CD4-positive, alpha-beta memory T cell (primary cell): ENCODE results near the gene FOXM1. TPM values are rescaled to one million over a fixed set of nuclear protein-coding genes. Genes with fewer than 3 reads are reported as not detected.

Experiments
- CTCF ChIA-PET: fragments of 350-600 bp; sonication (Branson Sonifier 250); formaldehyde crosslinking; loops from one replicate; lab custom pipeline; 2021; ENCODE audit warnings: inconsistent platforms; ENCODE audit not compliant: partially characterized antibody; lab: Charles Lee
- POLR2A ChIA-PET: fragments of 350-600 bp; sonication (Branson Sonifier 250); formaldehyde crosslinking; loops from one replicate; lab custom pipeline; 2021; ENCODE audit not compliant: partially characterized antibody; lab: Charles Lee
- DNase-seq, 5 donors: peaks; one replicate each; pipeline versions ENCODE4 v3.0.0 to v3.0.0-alpha.2; 2020 to 2022; ENCODE audit warnings: mixed read lengths in 1 of 5
- H3K27ac ChIP-seq: one replicate; pipeline ENCODE4 v1.7.0; 2013; ENCODE audit warnings: low read depth, low read length
- H3K27me3 ChIP-seq: 2 replicates; pipeline ENCODE4 v1.7.0; 2013; ENCODE audit warnings: mild to moderate bottlenecking, low read length, moderate library complexity; ENCODE audit not compliant: insufficient read depth
- H3K36me3 ChIP-seq: 2 replicates; pipeline ENCODE4 v1.7.0; 2013; ENCODE audit warnings: mild to moderate bottlenecking, low read length, moderate library complexity; ENCODE audit not compliant: insufficient read depth
- H3K4me1 ChIP-seq: 2 replicates; pipeline ENCODE4 v1.7.0; 2013; ENCODE audit warnings: mild to moderate bottlenecking, low read length, moderate library complexity; ENCODE audit not compliant: insufficient read depth
- H3K4me3 ChIP-seq, 2 donors: one replicate each; pipeline ENCODE4 v1.7.0; 2013; ENCODE audit warnings: low read length in 2 of 2, mild to moderate bottlenecking in 1 of 2
- H3K9me3 ChIP-seq, 2 donors: one replicate each; pipeline ENCODE4 v1.7.0; 2013; ENCODE audit warnings: low read length in 2 of 2, control low read depth in 1 of 2; ENCODE audit not compliant: control insufficient read depth in 1 of 2
- H3K27ac Mint-ChIP-seq, 7 donors: one replicate each; pipeline ENCODE4 v1.8.0; 2020 to 2021; ENCODE audit warnings: mixed read lengths in 7 of 7, mild to moderate bottlenecking in 6 of 7, inconsistent platforms in 3 of 7, moderate library complexity in 3 of 7
- H3K27me3 Mint-ChIP-seq, 2 donors: one replicate each; pipeline ENCODE4 v1.8.0; 2020 to 2021; ENCODE audit warnings: mixed read lengths in 2 of 2
- H3K36me3 Mint-ChIP-seq, 2 donors: one replicate each; pipeline ENCODE4 v1.8.0; 2020 to 2021; ENCODE audit warnings: mixed read lengths in 2 of 2, inconsistent platforms in 1 of 2, mild to moderate bottlenecking in 1 of 2
- H3K4me1 Mint-ChIP-seq, 4 donors: one replicate each; pipeline ENCODE4 v1.8.0; 2020 to 2021; ENCODE audit warnings: mixed read lengths in 4 of 4, mild to moderate bottlenecking in 1 of 4
- H3K4me3 Mint-ChIP-seq, 8 donors: one replicate each; pipeline ENCODE4 v1.8.0; 2020 to 2021; ENCODE audit warnings: mixed read lengths in 8 of 8, mild to moderate bottlenecking in 7 of 8, moderate library complexity in 6 of 8, inconsistent platforms in 3 of 8
- H3K9me3 Mint-ChIP-seq, 8 donors: one replicate each; pipeline ENCODE4 v1.8.0; 2020 to 2021; ENCODE audit warnings: mixed read lengths in 8 of 8, mild to moderate bottlenecking in 5 of 8, inconsistent platforms in 3 of 8, moderate library complexity in 1 of 8
- intact Hi-C: fragments of 100-400 bp; cut with micrococcal nuclease; formaldehyde crosslinking; loops from one replicate; pipeline ENCODE4 v1.15.1; 2023
- polyA plus RNA-seq, 2 donors: library from polyadenylated mRNA; unstranded; fragments of 300-500 nt; fragmentation: Illumina TruSeq; gene quantifications; one replicate each; pipeline ENCODE4 v1.2.3, GENCODE V29; 2021
- total RNA-seq, 2 experiments: library from RNA; stranded (reverse); gene quantifications; one replicate each; pipeline ENCODE4 v1.2.3, GENCODE V29; 2021

Gene FOXM1
- total and polyA plus RNA-seq, 4 experiments from 2014 or later = 0.30 to 0.44 (median 0.30) TPM; not detected in 1

DNA sequence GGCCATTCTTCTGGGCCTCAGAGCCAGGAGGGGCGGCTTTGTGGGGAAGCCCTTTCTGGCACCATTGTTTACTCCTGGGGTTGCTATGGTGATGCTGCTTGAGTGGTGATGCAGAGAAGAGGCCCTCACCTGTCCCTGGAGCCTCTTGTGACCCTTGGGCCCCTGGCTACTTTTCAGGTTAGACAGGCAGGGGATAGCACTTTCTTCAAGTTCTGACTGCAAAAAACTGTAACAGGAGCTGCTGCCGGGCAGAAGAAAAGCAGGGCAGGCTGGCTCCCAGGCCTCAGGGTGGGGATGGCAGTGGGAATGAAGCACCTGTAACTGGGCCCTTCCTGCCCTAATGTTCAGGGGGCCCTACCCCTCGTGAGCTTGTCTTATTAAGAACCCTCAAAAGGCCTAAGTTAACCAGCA is 19.9 kb downstream of the FOXM1 start, which contains the start of gene TEX52:
Gene TEX52 (minus strand): TSS at position 19 of the 411 bp plus-strand sequence. CDS start 13 bp downstream, at position 6.
- POLR2A ChIA-PET = no interaction called here

DNA sequence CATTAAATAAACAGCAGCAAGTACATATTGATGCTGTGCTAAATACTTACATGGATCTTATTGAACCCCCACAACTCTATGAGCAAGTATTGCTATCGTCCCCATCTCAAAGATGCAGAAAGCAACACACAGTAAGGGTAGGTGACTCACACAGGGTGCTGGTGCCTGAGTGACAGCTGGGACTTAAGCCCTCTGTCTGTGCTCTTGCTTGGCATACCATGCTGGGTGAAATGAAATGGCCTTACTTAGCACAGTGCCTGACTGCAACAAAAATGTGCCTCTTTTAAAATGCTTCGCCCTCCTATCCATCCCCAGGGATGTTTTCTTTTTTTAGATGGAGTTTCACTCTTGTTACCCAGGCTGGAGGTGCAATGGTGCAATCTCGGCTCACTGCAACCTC is 20.9 kb downstream of the FOXM1 start:
- Mint-ChIP-seq H3K9me3 (no peaks in the 10 kb centered on the region), H3K4me1 (peaks cover 0 to 4% (median 0%) of the 10 kb centered on the region in 4 donors), H3K4me3 (no peak overlapping the region), H3K27ac (peak overlapping the region in 1 of 7 donors; percentile 81), H3K27me3 (no peaks in the 10 kb centered on the region), H3K36me3 (peaks cover 10 to 12% of the 10 kb centered on the region in 2 donors)
- Histone ChIP-seq H3K4me1 (no peaks in the 10 kb centered on the region), H3K27me3 (no peaks in the 10 kb centered on the region), H3K9me3 (no peaks in the 10 kb centered on the region), H3K36me3 (no peaks in the 10 kb centered on the region), H3K27ac (no peak overlapping the region), H3K4me3 (no peak overlapping the region)
- ChIA-PET POLR2A (no interaction called here), CTCF (no interaction called here)
- DNase-seq = no peak
- intact Hi-C loops = no loop called here

More for the DNA sequence above, 19.9 kb downstream of the FOXM1 start, which contains the start of gene TEX52:
- H3K27ac Mint-ChIP-seq = peak within 1 kb of the TSS in 1 of 7 donors; percentile 81
- Histone ChIP-seq H3K27me3 (no peaks in the 10 kb centered on the region), H3K4me3 (no peak within 1 kb of the TSS), H3K9me3 (no peaks in the 10 kb centered on the region), H3K36me3 (no peaks in the 10 kb centered on the region), H3K27ac (no peak within 1 kb of the TSS), H3K4me1 (no peaks in the 10 kb centered on the region)
- H3K4me1 Mint-ChIP-seq = peaks cover 0 to 2% (median 0%) of the 10 kb centered on the region in 4 donors
- peaks cover 10 to 12% of the 10 kb centered on the region in 2 donors for H3K36me3 Mint-ChIP-seq
- CTCF ChIA-PET = interaction anchor here (1.1 kb wide), 1 partner anchor 28 kb away, joined by 3 read pairs; no protein-coding TSS in a partner anchor
- H3K9me3 Mint-ChIP-seq = no peaks in the 10 kb centered on the region
- H3K4me3 Mint-ChIP-seq = no peak within 1 kb of the TSS
- no peak for DNase-seq
- no peaks in the 10 kb centered on the region for H3K27me3 Mint-ChIP-seq
- intact Hi-C loops = no loop called here

DNA sequence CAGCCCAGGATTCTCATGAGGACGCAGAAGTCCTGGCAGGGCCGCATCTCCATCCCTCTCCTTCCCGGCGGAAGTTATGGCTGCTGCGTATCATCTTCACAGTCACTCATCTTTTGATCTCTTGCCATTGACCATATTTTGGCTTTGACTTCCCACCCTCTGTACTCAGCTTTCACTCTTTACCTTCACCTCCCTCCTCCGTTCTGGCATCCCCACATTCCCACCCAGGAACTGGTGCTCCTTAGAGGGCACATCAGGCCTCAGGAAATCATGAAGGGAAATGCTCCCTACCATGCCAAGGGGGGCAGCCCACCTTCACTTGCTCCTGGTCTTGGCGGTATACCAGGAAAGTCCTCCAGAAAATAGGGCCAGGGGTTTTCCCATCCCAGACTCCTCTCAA is 21.4 kb downstream of the FOXM1 start:
- peaks cover 10 to 12% of the 10 kb centered on the region in 2 donors for H3K36me3 Mint-ChIP-seq
- Histone ChIP-seq H3K9me3 (no peaks in the 10 kb centered on the region), H3K4me1 (no peaks in the 10 kb centered on the region), H3K27me3 (no peaks in the 10 kb centered on the region), H3K36me3 (no peaks in the 10 kb centered on the region), H3K4me3 (no peak overlapping the region), H3K27ac (no peak overlapping the region)
- CTCF ChIA-PET = no interaction called here
- no peaks in the 10 kb centered on the region for H3K9me3 Mint-ChIP-seq
- H3K27me3 Mint-ChIP-seq = no peaks in the 10 kb centered on the region
- H3K4me3 Mint-ChIP-seq = no peak overlapping the region
- peak overlapping the region in 4 of 7 donors; percentile 0 to 57 (median 46) for H3K27ac Mint-ChIP-seq
- no peak for DNase-seq
- POLR2A ChIA-PET = no interaction called here
- intact Hi-C loops = no loop called here
- peaks cover 0 to 4% (median 0%) of the 10 kb centered on the region in 4 donors for H3K4me1 Mint-ChIP-seq

DNA sequence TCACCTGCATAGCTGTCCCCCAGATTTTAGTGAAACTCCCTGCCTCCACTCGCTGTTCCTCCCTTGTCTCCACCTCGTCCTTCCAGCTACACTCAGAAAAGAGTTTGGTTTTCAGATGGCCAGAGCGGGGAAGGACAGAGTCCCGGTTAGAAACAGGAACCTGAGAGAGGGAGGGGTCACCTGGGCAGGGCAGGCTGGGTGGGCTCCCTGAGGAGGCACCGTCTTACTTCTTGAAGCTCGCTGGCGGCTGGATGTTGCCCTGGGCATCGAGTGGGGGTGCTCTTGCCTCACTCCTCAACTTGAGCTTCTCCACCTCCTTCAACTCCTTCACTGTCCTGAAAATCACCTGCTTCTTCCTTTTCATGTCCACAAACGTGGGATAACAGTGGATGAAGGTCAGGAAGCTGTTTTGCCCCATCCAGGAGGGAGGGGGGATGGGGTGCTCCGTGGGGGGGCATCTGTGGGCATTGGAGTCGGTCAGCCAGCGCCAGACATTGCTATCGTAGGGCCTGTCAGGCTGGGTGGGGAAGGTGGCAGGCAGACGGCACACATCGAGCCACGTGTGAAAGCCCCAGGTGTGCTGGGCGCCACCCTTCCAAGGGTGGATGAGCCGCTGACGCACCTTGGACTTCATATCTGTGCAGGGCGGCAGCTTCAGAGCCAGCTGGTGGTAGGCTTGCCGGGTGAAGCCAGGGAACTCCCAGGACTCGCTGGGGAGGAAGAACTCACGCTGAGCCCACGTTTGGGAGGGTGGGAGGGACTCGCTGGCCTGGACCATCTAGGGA is 22.1 kb downstream of the FOXM1 start:
- Histone ChIP-seq H3K9me3 (no peaks in the 10 kb centered on the region), H3K27me3 (no peaks in the 10 kb centered on the region), H3K4me1 (no peaks in the 10 kb centered on the region), H3K36me3 (no peaks in the 10 kb centered on the region), H3K27ac (no peak overlapping the region), H3K4me3 (no peak overlapping the region)
- POLR2A ChIA-PET = no interaction called here
- no peak for DNase-seq
- no peaks in the 10 kb centered on the region for H3K27me3 Mint-ChIP-seq
- CTCF ChIA-PET = interaction anchor here (0.8 to 2.3 kb wide), 3 partner anchors 9 to 89 kb away, joined by 4 to 8 read pairs (median 6); no protein-coding TSS in a partner anchor
- H3K4me1 Mint-ChIP-seq = peaks cover 0 to 4% (median 0%) of the 10 kb centered on the region in 4 donors
- no peaks in the 10 kb centered on the region for H3K9me3 Mint-ChIP-seq
- H3K4me3 Mint-ChIP-seq = no peak overlapping the region
- no peak overlapping the region for H3K27ac Mint-ChIP-seq
- H3K36me3 Mint-ChIP-seq = peaks cover 10 to 13% of the 10 kb centered on the region in 2 donors
- intact Hi-C loops = no loop called here

DNA sequence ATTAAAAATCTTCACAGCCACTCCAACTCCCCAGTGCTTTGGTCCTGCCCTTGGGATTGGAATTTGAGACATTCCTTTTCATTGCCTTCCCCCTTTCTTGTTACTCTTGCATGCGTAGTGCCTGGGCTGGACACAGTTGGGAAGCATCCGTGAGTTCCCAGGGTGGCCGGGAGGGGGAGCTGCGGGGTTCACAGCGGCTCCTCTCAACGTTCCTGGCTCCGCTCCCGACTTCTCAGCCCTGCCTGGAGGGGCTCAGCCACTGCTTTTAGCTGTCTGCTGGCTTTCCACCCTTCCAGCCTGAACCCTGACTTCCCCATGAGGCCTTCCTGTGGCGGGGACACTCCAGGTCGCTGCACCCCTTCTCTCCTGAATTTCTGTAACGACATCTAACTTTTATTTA is 23.3 kb downstream of the FOXM1 start:
- CTCF ChIA-PET = interaction anchor here (0.7 to 2.3 kb wide), 3 partner anchors 10 to 1930 kb away, joined by 3 to 8 read pairs (median 6); no protein-coding TSS in a partner anchor
- H3K4me3 Mint-ChIP-seq = no peak overlapping the region
- H3K9me3 Mint-ChIP-seq = no peaks in the 10 kb centered on the region
- H3K27me3 ChIP-seq = no peaks in the 10 kb centered on the region
- peaks cover 3% of the 10 kb centered on the region for H3K36me3 ChIP-seq
- no peaks in the 10 kb centered on the region for H3K27me3 Mint-ChIP-seq
- intact Hi-C loops = no loop called here
- no peaks in the 10 kb centered on the region for H3K4me1 ChIP-seq
- peak in 3 of 5 donors; percentile 15 to 24 (median 18) for DNase-seq
- no peak overlapping the region for H3K4me3 ChIP-seq
- no peak overlapping the region for H3K27ac ChIP-seq
- peaks cover 13 to 23% of the 10 kb centered on the region in 2 donors for H3K36me3 Mint-ChIP-seq
- no peaks in the 10 kb centered on the region for H3K9me3 ChIP-seq
- POLR2A ChIA-PET = no interaction called here
- H3K27ac Mint-ChIP-seq = peak overlapping the region in 1 of 7 donors; percentile 79
- H3K4me1 Mint-ChIP-seq = peaks cover 0 to 6% (median 0%) of the 10 kb centered on the region in 4 donors

DNA sequence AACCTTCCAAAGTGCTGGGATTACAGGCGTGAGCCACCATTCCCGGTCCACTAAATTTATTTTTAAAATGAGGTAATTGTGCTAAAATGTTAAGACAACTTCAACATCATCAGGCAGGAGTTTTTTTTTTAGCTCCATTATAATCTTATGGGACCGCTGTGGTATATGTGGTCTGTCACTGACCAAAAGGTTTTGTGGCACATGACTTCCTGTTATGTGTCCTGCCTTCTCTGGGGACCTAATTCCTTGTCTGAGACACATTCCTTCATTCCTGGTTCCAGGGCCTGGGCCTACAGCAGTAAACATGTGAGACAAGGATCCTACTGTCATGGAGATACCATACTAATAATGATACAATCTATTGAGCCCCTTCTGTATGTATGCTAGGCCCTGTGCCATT is 25.0 kb downstream of the FOXM1 start:
- no peaks in the 10 kb centered on the region for H3K27me3 ChIP-seq
- Mint-ChIP-seq H3K4me1 (peaks cover 0 to 6% (median 0%) of the 10 kb centered on the region in 4 donors), H3K9me3 (no peaks in the 10 kb centered on the region), H3K36me3 (peaks cover 21 to 31% of the 10 kb centered on the region in 2 donors), H3K27ac (no peak overlapping the region), H3K27me3 (no peaks in the 10 kb centered on the region), H3K4me3 (no peak overlapping the region)
- DNase-seq = no peak
- ChIA-PET CTCF (interaction anchor here (0.8 to 1.7 kb wide), 3 partner anchors 18 to 92 kb away, joined by 3 to 4 read pairs (median 3); no protein-coding TSS in a partner anchor), POLR2A (no interaction called here)
- intact Hi-C loops = no loop called here
- peaks cover 3% of the 10 kb centered on the region for H3K36me3 ChIP-seq
- H3K4me1 ChIP-seq = no peaks in the 10 kb centered on the region
- no peak overlapping the region for H3K4me3 ChIP-seq
- no peak overlapping the region for H3K27ac ChIP-seq
- no peaks in the 10 kb centered on the region for H3K9me3 ChIP-seq

DNA sequence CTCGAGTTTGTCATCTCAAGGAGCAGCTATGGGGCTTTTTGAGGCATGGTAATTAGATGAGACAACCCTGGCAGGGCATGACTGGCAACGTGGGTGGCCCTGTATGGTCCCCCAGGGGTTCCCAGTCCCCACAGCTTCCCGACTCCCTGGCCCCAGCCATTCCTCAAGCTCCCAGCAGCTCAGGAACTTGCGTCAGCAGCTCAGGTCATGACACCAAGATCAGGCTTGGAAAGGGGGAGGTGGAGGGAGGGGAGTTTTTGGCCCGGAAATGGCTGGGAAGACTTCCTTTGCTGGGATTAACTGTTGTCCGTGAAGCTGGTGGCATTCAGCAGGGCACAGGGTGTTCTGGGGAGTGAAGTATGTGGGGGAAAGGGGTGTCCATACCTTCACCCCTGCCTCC is 31.7 kb downstream of the FOXM1 start:
- Histone ChIP-seq H3K9me3 (no peaks in the 10 kb centered on the region), H3K4me3 (no peak overlapping the region), H3K36me3 (peaks cover 14% of the 10 kb centered on the region), H3K27ac (no peak overlapping the region), H3K27me3 (no peaks in the 10 kb centered on the region), H3K4me1 (no peaks in the 10 kb centered on the region)
- Mint-ChIP-seq H3K9me3 (no peaks in the 10 kb centered on the region), H3K27me3 (no peaks in the 10 kb centered on the region), H3K4me3 (no peak overlapping the region), H3K4me1 (peaks cover 0 to 3% (median under 1%) of the 10 kb centered on the region in 4 donors), H3K27ac (no peak overlapping the region), H3K36me3 (peaks cover 35 to 52% of the 10 kb centered on the region in 2 donors)
- CTCF ChIA-PET = interaction anchor here (1.1 to 1.5 kb wide), 4 partner anchors 9 to 196 kb away, joined by 3 to 6 read pairs (median 4); no protein-coding TSS in a partner anchor
- intact Hi-C loops = loop anchor here (10.0 kb wide), 1 partner anchor 200 kb away; no protein-coding TSS in a partner anchor
- POLR2A ChIA-PET = no interaction called here
- DNase-seq = no peak
